ENCODE measurements around the gene CEP126.
A peak's percentile ranks its signal among the peaks of the same experiment; 100 is the strongest.

CEP126 gene

GRCh38 chr11:101914738-101915426 is at the start of gene CEP126:
CEP126 (plus strand) TSS chr11:101915010; CDS start chr11:101915285, 275 bp downstream.
- DNase-seq: peak; percentile 82

GRCh38 chr11:101866619-101867491 is 48.0 kb upstream of the CEP126 start:
- no peak for DNase-seq

GRCh38 chr11:101867951-101868350 is 46.9 kb upstream of the CEP126 start:
- no peak for DNase-seq

GRCh38 chr11:101870510-101870909 is 44.3 kb upstream of the CEP126 start:
- no peak for DNase-seq

- no peak for DNase-seq
These were observed 42.5 kb upstream of the CEP126 start for GRCh38 chr11:101872171-101872882.

- peak; percentile 16 for DNase-seq
These were observed 34.6 kb upstream of the CEP126 start for GRCh38 chr11:101880222-101880621.

GRCh38 chr11:101881586-101881985 is 33.2 kb upstream of the CEP126 start:
- DNase-seq: no peak

- no peak for DNase-seq
These were observed 29.2 kb upstream of the CEP126 start for GRCh38 chr11:101885631-101886030.

GRCh38 chr11:101889767-101890166 is 25.0 kb upstream of the CEP126 start:
- no peak for DNase-seq

- no peak for DNase-seq
These were observed 20.3 kb upstream of the CEP126 start for GRCh38 chr11:101894505-101894904.

GRCh38 chr11:101907815-101908214 is 7.0 kb upstream of the CEP126 start:
- DNase-seq: no peak

- no peak for DNase-seq
These were observed 5.7 kb upstream of the CEP126 start for GRCh38 chr11:101909087-101909486.

- DNase-seq: no peak
These were observed 2.0 kb upstream of the CEP126 start for GRCh38 chr11:101912823-101913284.

- DNase-seq: no peak
These were observed 1.2 kb upstream of the CEP126 start for GRCh38 chr11:101913656-101914055.

- no peak for DNase-seq
These were observed 471 bp upstream of the CEP126 start for GRCh38 chr11:101914341-101914737.

- DNase-seq: no peak
These were observed 1.0 kb downstream of the CEP126 start for GRCh38 chr11:101915791-101916291.

- DNase-seq: no peak
These were observed 1.6 kb downstream of the CEP126 start, which contains the start of gene ANGPTL5 for GRCh38 chr11:101916422-101916821. ANGPTL5 (minus strand) TSS chr11:101916522; CDS start chr11:101907909, 8,613 bp downstream.

- no peak for DNase-seq
These were observed 2.4 kb downstream of the CEP126 start for GRCh38 chr11:101917226-101917625.

GRCh38 chr11:101920992-101921391 is 6.2 kb downstream of the CEP126 start:
- DNase-seq: no peak

GRCh38 chr11:101923554-101923953 is 8.7 kb downstream of the CEP126 start:
- no peak for DNase-seq

GRCh38 chr11:101929294-101929915 is 14.6 kb downstream of the CEP126 start:
- no peak for DNase-seq

GRCh38 chr11:101931692-101932091 is 16.9 kb downstream of the CEP126 start:
- DNase-seq: no peak
